HG03521 (cell line): Measurements from ENCODE around the gene CSMD2.

Experiments
- ATAC-seq: cut with Tn5 transposase; IDR thresholded peaks from one replicate; pipeline ENCODE4 v1.9.1; 2021; ENCODE audit warnings: mild to moderate bottlenecking, moderate library complexity; ENCODE audit not compliant: unreplicated experiment

CSMD2 gene

DNA sequence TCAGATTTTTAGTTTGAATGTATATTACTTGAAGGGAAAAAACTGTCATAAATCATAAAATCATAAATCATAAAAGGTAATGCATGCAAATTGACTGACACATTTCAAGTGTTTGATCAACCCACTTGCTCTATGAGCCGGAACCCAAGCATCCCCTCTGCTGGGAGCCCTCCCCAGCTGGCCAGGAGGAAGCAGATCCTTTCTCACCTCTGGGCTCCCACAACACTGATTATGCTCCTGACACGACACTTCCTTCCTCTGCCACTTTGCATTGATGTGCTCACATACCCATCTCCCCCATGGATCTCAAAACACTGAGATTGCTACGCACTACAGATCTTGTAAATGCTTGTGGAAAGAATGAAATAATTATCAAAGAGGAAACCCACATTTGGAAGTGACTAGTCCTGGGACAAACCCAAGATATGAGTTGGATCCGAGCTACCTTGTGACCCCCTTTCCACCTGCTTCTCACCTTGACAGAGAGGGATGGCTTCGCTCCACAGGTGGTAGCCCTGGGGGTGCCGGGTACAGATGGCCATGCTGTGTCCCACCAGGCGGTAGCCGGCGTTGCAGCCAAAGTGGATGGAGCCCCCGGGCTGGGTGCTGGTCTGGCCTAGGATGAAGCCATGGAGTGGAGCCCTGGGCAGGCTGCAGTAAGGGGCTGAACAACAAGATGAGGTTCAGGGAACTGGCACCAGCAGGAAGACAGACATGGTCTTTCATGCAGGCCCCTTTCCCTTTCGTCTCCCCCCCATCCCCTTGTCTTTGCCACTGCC is 588.0 kb downstream of the CSMD2 start:
- no peak for ATAC-seq

DNA sequence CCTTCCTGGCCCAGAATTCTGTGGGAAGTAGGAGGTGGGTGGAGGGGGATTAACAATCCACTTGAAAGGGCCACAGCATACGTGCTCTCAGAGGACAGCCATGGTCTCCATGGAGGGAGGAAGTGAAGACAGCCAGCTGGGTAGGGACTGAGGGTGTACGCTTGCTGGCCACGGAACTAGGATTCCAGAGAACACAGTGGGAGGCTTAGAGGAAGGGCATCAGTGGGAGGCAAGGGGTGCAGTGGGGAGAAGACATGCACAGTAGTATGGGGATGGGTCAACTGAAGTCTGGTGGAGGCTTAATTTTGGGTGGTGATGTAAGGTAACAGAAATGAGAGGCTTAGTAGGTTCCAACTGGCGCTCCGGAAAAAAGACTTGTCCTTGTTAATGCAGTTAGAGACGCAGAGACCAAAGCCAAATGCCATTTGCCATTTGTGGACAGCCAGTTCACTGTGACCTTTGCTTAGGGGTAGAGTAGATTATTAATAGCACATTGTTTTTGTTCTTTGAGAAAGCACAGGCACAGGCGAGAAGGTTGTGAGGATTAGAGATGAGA is 589.6 kb downstream of the CSMD2 start:
- no peak for ATAC-seq

DNA sequence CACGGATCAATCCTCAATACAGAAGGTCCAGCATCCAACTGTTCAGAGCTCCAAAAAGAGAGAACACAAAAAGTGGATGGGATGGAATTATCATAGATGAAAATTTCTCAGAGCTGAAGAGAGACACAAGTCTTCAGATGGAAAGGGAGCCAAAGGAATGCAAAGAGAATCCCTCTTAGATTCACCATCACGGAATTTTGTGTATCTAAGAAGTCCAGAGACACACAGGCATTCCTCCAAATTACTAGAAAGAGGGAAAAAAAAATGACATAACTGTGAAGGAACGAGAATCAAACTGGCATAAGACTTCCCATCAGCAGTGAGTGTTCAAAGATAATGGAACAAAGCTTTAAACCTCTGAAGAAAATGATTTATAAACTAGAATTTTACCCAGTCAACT is 591.4 kb downstream of the CSMD2 start:
- no peak for ATAC-seq

DNA sequence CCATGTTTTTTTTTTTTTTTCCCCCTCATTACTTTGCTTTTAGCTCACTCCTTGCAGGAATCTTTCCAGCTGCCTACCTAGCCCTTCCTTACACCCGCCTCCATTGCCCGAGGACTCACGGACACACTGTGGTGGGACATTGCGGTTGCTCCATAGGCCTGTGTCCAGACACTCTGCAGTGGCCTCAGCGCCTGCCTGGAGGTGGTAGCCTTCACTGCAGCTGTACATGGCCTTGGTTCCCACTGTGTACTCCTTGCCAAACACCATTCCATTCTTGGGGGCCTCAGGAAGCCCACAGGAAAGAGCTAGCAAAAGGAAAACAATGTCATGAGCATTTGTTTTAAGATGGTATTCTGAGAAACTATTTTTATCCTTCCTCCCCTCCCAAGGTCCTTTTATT is 592.6 kb downstream of the CSMD2 start:
- ATAC-seq = no peak

DNA sequence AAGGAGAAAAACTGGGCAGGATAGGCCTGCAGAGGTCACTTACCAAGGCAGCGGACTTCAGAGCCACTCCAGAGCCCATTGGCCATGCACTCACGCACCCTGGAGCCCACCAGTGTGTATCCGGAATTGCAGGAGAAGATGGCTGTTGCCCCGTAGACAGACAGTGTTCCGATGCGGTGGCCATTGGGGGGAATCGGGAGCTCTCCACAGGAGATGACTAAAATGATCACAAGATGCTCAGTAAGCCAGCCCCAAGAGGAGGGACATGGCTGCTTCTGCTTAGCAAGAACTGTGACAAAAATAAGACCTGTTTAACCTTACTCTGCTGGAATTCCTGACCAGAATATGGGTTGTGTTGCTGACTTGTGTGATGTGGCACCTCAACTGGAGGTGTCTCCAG is 595.7 kb downstream of the CSMD2 start:
- no peak for ATAC-seq

DNA sequence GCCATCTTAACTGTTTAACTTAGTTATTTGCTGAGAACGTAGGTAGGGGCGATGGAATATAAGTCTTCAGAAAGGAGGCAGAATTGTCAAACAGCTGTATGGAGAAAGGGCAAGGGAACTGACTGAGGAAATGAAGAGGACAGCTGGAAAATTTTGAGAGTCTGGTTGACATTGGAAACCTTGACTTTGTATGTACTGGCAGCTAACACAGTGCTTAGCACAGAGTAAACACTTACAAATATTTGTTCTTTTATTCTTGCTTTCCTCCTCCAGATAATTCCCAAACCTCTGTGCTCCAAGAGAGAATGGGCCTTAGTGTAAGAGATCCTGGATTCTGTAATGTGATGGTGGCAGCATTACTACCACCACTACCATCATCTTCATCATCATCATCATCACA is 601.3 kb downstream of the CSMD2 start:
- ATAC-seq = no peak

DNA sequence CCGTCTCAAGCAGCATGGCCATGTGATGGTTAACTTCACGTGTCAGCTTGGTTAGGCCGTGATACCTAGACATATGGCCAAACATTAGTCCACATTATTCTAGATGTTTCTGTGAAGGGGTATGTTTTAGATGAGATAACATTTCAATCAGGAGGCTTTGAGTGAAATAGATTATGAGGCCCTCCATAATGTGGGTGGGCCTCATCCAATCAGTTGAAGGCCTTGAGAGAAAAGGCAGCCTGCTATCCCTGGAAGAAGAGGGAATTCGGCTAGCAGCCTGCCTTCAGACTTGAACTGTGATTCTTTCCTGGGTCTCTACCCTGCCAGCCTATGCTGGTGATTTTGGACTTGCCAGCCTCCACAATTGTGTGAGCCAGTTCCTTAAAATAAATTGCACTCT is 602.5 kb downstream of the CSMD2 start:
- no peak for ATAC-seq

DNA sequence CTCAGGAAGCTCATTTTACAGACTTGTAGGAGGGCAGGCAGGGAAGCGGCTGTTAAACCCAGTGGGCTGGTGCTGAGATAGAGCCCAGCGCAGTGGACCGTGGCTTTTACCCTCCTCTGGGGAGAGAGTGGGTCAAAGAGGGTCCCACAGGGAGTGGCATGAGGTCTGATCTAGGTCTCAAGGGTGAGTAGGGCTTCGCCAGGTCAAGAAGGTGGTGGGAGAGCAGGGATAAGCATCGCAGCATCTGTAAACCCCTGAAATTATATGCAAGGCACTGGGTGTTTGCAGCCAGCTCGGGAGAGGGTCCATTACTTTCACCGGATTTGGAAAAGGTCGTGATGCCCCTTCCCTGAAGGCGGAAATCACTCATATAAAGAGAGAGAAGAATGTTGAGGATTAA is 603.5 kb downstream of the CSMD2 start:
- ATAC-seq = no peak

DNA sequence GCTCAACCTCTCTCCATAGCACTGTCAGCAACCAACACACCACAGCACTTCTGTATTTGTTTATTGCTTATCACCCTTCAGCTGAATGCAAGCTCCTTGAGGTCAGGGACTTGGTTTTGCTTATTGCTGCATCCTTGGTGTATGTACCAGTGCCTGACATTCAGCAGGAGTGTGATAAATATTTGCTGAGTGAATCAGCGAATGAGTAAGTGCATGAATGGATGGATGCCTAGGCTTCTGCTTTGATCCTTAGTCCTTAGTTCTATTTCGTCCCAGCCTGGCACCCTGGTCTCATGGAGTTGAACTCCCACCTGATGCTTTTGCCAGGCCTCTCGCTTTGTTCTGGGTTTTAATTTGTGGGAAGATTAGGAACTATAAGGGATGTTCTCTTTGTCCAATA is 604.4 kb downstream of the CSMD2 start:
- no peak for ATAC-seq

DNA sequence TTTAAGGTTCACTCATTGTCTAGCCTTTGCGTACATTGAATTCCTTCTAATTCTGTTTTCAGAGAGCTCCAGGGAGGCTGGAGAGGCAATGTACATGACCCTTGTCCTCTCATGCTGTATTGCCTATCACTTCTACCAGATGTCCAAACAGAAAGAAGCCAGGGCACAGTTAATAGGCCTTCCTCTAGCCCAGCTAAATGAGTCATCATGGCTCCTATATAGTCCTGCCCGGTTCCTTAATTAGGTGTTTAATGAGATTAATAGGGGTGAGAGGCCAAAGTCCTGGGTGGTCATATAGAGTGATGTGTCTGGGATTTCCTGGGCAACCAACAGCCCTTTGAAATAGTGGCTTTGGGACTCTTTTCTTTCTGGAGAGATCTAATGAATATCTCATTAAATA is 616.3 kb downstream of the CSMD2 start:
- ATAC-seq = no peak

DNA sequence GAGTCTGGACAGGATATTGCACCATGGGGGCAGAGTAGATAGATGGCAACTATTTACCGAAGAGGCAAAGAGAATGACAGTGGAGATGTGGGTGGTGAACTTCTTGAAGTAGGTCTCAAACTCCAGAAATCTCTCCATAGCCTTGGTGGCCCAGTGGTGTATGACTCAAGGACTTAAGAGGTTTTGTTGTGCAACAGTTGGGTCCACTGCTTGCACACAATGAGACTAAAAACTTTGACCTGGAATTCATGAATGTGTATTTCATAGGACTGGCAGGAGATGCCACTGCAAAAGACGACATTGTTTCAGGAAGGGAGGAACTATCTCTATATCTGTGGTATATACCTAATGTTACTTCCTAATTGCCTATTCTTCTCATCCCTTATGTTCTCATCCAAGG is 616.7 kb downstream of the CSMD2 start:
- ATAC-seq = no peak

DNA sequence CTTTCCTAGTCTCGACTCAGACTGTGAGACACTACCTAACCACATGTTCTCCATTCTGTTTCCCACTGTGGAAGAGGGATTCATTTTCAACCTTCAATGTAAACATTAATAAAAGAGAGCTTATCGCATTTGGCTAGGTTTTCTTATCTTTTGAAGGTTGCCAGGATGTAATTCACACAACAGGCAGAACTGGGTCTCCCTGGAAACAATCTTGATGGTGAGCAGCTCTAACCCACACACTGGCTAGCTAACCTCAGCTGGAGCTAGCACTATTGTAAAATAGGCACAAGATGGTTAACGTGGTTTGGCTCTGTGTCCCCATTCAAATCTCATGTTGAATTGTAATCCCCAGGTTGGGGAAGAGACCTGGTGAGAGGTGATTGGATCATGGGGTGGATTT is 617.5 kb downstream of the CSMD2 start:
- ATAC-seq = no peak

DNA sequence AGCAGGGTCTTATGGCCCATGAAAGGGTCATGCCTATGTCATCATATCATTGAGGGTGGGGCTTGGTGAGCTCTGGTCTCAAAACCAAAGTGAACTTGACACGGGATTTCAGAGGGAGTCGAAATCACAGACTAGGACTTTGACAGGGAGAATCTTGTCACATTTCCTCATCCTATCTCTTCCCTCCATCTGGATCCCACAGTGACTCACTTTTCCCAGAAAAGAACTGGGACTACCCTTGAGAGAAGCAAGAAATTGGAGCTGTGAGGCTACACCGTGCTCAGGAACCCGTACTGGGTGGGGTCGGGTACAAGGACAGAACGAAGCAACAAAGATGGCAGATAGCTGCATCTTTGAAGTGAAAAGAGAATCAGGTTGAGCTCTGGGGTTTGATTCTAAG is 623.1 kb downstream of the CSMD2 start:
- ATAC-seq = no peak

DNA sequence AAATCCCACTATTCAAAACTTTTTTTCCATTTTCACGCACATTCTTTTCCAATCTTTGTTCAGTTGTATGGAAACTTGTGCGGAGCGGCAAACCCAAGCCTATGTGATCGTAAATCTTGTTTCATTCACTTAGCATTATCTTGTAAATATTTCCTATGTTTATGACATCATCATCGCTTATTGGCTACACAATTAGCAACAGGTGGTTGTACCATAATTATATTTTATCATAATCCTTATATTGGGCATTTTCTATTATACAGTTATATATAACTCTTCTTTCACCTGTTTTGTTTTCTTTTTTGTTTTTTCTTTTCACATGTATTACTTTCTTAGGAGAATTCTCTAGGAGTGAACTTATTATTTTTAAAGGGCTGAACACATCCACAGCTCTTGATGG is 627.1 kb downstream of the CSMD2 start:
- no peak for ATAC-seq

DNA sequence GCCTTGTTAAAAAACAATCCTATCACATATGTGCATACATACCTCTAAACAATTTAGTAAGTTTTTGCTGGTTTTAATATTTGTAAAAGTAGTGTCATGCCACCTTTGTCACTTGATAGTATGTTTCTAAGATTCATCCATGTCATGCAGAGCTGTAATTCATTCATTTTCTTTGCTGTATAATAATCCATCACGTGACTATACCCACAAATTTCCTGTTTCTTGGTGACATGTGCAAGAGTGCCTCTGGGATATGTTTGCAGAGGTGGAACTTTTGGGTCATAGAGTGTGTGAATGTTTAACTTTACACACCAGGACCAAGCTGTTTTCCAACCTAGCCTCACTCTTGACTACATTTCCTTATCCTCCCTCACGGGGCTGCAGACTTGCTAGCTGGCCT is 629.7 kb downstream of the CSMD2 start:
- ATAC-seq = no peak

DNA sequence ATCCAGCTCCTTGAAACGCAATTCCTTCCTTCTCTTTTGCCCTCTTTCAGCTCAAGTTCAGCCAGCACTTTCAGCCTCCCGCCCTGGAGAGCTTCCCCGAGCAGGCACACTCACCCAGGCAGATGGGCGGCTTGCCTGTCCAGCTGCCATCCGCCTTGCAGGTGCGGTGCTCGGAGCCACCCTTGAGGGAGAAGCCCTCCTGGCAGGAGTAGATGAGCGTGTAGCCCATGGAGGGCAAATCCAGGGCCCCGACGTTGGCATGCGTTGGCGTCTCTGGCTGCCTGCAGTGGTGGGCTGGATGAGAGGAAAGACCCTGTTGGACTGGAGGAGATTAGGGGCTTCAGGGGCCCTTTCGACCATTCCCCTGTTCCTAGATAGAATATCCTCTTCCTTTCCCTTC is 632.1 kb downstream of the CSMD2 start:
- ATAC-seq = no peak

DNA sequence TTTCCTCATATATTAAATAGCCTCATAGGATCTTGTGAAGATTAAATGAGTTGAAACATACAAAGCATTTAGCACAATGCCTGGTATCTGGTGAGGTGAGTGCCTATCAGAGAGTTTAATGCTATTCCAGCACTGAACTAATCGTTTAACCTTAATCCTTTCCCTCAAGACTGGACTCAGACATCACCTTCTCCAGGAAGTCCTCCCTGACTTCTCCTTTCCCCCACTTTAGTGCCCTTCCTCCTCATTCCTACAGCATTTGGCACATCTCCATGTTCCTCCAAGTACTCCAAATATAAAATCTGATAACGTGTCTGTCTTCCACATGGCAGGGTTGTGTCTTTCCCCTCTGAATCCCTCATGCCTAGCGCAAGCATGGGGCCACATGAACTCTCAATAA is 632.8 kb downstream of the CSMD2 start:
- ATAC-seq = no peak

DNA sequence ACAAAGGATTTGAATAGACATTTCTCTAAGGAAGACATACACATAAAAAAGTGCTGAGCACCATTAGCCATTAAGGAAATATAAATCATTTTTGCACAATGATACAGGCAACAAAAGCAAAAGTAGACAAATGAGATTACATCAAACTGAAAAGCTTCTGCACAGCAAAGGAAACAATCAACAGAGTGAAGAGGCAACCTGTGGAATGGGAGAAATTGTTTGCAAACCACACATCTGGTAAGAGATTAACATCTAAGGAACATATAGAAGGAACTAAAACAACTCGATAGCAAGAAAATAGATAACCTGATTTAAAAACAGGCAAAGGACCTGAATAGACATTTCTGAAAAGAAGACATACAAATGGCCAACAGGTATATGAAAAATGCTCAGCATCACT is 635.1 kb downstream of the CSMD2 start:
- ATAC-seq = no peak

DNA sequence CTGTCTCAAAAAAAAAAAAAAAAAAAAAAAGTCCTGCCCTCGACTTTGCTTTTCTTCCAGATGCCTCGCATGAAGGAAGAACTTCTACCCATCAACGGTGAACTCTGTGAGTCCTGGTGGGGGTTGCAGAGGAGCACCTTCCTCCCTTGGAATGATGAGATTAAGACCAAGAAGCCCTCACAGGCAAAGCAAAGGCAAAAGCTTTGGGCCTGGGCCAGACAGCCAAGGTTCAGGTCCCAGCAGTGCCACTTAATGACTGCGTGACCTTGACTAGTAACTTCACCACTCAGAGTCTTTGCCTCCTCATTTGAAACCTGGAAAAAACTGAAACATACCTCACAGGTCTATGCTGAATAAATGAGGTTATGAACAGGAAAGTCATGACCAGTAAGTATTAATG is 637.1 kb downstream of the CSMD2 start:
- ATAC-seq = no peak

DNA sequence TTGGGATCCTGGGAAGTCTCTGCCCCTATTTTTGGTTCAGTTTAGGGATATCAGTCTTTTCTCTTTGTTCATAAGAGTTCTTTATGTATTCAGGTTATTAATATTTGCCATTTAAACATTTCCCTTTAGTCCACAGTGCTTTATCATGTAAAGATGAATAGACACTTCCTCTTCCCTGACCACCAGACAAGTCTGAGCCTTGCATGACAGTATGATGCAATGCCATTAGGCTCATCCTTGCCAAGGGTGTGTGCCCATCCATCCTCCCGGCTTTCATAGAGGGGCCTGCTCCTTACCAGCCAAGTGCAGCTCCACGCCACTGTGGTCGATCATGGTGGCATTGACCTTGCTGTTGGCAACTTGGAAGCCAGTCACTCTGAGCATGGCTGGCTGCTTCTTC is 640.4 kb downstream of the CSMD2 start:
- ATAC-seq = no peak

DNA sequence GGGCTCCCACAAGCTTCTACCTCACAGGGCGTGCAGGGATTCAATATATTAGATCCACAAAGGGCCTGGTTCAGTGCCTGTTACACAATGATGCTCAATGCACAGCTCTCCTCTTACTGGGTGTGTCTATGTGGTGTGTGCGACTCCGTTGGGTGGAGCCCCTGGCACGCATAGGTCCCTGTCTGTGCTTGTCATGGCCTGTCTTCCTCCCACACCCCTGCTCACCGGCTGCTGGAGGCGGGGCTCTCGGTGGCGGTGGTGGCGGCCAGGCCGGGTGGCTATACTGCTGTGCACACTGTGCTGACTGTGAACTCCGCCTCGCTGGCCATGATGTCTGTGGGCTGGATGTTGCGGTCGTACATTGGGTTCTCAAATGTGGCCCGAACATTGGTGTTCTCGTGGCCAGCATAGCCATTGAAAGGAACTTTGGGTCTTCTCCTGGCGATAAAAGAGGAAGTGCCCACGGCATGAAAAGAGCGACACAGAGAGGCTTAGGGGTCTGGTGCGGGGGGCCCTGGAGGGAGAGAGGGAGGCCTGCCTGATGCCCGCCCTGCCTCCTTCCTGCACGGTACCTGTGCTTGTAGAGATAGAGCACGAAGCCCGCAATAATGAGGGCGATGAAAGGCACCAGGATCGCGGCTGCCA is 645.7 kb downstream of the CSMD2 start:
- ATAC-seq = no peak

DNA sequence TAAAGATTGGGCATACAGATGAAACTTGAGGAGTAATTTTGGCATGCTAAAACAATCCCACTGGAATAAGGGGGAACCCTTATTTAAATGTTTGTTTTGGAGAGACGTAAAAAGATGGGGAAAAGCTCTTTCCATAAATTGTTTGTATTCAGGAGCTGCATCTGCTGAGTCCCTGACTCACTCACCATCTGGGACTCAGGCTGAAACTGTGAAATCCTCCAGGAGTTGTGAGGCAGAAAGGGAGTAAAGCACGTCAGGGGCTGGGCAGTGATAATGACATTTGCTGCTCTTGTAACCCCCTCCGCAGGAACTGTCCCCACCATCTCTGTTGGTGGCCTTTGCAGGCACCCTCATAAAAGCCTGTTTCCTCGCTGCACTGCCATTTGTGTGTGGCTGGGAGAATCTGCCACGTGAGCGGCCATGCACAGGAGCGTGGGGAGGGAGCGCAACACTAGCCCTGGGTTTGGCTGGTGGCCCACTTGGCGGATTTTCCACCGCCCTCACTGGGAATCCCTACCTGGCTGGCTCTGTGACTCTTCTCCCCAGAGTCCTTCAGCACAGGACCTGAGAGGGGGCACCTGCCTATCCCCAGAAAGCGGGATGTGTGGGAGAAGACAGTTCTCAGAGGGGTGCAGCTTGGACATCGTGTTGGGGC is 647.3 kb downstream of the CSMD2 start:
- ATAC-seq = no peak
